WTC11 (cell line): ENCODE measurements around the gene ADGRD2. TPM values are rescaled to one million over a fixed set of nuclear protein-coding genes. Genes with fewer than 3 reads are reported as not detected.

ENCODE experiments used
- ATAC-seq: fragments of 200-7000 bp; cut with Tn5 transposase; 2 replicates; pipeline ENCODE4 v1.10.0; 2021; ENCODE audit warnings: mild to moderate bottlenecking, moderate library complexity
- CTCF ChIA-PET: fragments of 300-600 bp; sonication (Branson Sonifier 250); formaldehyde crosslinking; loops from one replicate; lab custom pipeline; 2021; ENCODE audit warnings: antibody characterized with exemption; lab: Charles Lee
- POLR2A ChIA-PET: fragments of 350-600 bp; sonication (Branson Sonifier 250); formaldehyde crosslinking; loops from one replicate; lab custom pipeline; 2021; ENCODE audit warnings: antibody characterized with exemption; lab: Charles Lee
- DNase-seq: peaks from one replicate; pipeline ENCODE4 v3.0.0; 2021; ENCODE audit warnings: low spot score
- H3K27ac Mint-ChIP-seq: 2 replicates; pipeline ENCODE4 v1.8.0; 2021; ENCODE audit warnings: mixed read lengths
- H3K27me3 Mint-ChIP-seq: 2 replicates; pipeline ENCODE4 v1.8.0; 2021; ENCODE audit warnings: low read depth, mild to moderate bottlenecking, moderate library complexity, mixed read lengths
- H3K36me3 Mint-ChIP-seq: 2 replicates; pipeline ENCODE4 v1.8.0; 2021; ENCODE audit warnings: mixed read lengths
- H3K4me1 Mint-ChIP-seq: 2 replicates; pipeline ENCODE4 v1.8.0; 2022; ENCODE audit warnings: mixed read lengths
- H3K4me3 Mint-ChIP-seq: 2 replicates; pipeline ENCODE4 v1.8.0; 2021; ENCODE audit warnings: mild to moderate bottlenecking, moderate library complexity, mixed read lengths
- H3K9me3 Mint-ChIP-seq: 2 replicates; pipeline ENCODE4 v1.8.0; 2021; ENCODE audit warnings: mixed read lengths
- CREM ChIP-seq: sonication (generic); formaldehyde crosslinking; IDR thresholded peaks from 2 replicates; pipeline ENCODE4 v1.8.1; 2022; ENCODE audit warnings: mild to moderate bottlenecking, missing genetic modification reagents, moderate library complexity
- HMGA2 ChIP-seq: fragments of 250-450 bp; sonication (Bioruptor Pico); IDR thresholded peaks from 2 replicates; pipeline ENCODE4 v1.4.0; 2021; ENCODE audit warnings: mild to moderate bottlenecking, moderate library complexity
- SMAD3 ChIP-seq: sonication (generic); formaldehyde crosslinking; IDR thresholded peaks from 2 replicates; pipeline ENCODE4 v1.8.0; 2022; ENCODE audit warnings: missing genetic modification reagents, mild to moderate bottlenecking, borderline replicate concordance
- total RNA-seq: library from RNA; stranded (reverse); gene quantifications from 3 replicates; pipeline ENCODE4 v1.2.3, GENCODE V29; 2021
- TF ChIP-seq, protein P1 (sequence below): sonication (generic); formaldehyde crosslinking; IDR thresholded peaks from 2 replicates; pipeline ENCODE4 v1.8.0; 2022; ENCODE audit warnings: mild to moderate bottlenecking, missing genetic modification reagents
- TF ChIP-seq, protein P2 (sequence below): fragments of 200-600 bp; IDR thresholded peaks from 2 replicates; pipeline ENCODE4 v1.8.0; 2022; ENCODE audit warnings: antibody characterized with exemption
- TF ChIP-seq, protein P3 (sequence below): sonication (generic); formaldehyde crosslinking; IDR thresholded peaks from 2 replicates; pipeline ENCODE4 v1.8.0; 2022; ENCODE audit warnings: mild to moderate bottlenecking, missing genetic modification reagents
- TF ChIP-seq, protein P4 (sequence below): sonication (generic); formaldehyde crosslinking; IDR thresholded peaks from 2 replicates; pipeline ENCODE4 v1.8.1; 2023; ENCODE audit warnings: mild to moderate bottlenecking, missing genetic modification reagents, moderate library complexity
- TF ChIP-seq, protein P5 (sequence below): sonication (generic); formaldehyde crosslinking; IDR thresholded peaks from 2 replicates; pipeline ENCODE4 v1.8.0; 2023; ENCODE audit warnings: missing genetic modification reagents, mild to moderate bottlenecking, borderline replicate concordance
- TF ChIP-seq, protein P6 (sequence below): fragments of 250-450 bp; sonication (Bioruptor Pico); conservative IDR thresholded peaks from 2 replicates; pipeline ENCODE4 v1.9.0; 2021; ENCODE audit warnings: mild to moderate bottlenecking
- TF ChIP-seq, protein P7 (sequence below): sonication (generic); formaldehyde crosslinking; IDR thresholded peaks from 2 replicates; pipeline ENCODE4 v1.8.1; 2022; ENCODE audit warnings: missing genetic modification reagents, borderline replicate concordance

Gene ADGRD2
- total RNA-seq, 1 experiment from 2014 or later = 0.61 TPM

DNA sequence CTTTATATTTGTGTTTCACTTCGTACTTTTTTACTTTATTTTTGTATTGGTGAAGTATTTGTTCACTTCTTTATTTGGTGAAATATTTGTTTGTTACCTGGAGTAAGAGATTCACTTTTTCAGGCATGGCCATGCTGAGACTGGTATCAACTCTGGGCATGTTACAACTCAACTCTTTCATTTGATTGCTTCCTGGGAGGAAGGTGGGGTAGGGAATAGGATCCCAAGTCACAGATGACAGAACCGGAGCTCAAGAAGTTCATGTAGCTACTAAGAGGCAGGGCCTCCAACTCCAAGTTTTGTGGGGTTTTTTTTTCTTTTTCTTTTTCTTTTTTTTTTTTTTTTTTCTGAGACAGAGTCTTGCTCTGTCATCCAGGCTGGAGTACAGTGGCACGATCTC lies 6.1 kb upstream of the ADGRD2 start:
- no peak overlapping the region for H3K27ac Mint-ChIP-seq
- H3K4me1 Mint-ChIP-seq = no peaks in the 10 kb centered on the region
- DNase-seq = no peak
- TF ChIP-seq, protein P1, sequence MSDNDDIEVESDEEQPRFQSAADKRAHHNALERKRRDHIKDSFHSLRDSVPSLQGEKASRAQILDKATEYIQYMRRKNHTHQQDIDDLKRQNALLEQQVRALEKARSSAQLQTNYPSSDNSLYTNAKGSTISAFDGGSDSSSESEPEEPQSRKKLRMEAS (CRISPR knock-in tag) = no peak
- TF ChIP-seq SMAD3 (CRISPR knock-in tag) (no peak), CREM (no peak)
- TF ChIP-seq, protein P2, sequence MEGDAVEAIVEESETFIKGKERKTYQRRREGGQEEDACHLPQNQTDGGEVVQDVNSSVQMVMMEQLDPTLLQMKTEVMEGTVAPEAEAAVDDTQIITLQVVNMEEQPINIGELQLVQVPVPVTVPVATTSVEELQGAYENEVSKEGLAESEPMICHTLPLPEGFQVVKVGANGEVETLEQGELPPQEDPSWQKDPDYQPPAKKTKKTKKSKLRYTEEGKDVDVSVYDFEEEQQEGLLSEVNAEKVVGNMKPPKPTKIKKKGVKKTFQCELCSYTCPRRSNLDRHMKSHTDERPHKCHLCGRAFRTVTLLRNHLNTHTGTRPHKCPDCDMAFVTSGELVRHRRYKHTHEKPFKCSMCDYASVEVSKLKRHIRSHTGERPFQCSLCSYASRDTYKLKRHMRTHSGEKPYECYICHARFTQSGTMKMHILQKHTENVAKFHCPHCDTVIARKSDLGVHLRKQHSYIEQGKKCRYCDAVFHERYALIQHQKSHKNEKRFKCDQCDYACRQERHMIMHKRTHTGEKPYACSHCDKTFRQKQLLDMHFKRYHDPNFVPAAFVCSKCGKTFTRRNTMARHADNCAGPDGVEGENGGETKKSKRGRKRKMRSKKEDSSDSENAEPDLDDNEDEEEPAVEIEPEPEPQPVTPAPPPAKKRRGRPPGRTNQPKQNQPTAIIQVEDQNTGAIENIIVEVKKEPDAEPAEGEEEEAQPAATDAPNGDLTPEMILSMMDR = no peak
- TF ChIP-seq, protein P3, sequence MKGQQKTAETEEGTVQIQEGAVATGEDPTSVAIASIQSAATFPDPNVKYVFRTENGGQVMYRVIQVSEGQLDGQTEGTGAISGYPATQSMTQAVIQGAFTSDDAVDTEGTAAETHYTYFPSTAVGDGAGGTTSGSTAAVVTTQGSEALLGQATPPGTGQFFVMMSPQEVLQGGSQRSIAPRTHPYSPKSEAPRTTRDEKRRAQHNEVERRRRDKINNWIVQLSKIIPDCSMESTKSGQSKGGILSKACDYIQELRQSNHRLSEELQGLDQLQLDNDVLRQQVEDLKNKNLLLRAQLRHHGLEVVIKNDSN (CRISPR knock-in tag) = no peak
- TF ChIP-seq, protein P4, sequence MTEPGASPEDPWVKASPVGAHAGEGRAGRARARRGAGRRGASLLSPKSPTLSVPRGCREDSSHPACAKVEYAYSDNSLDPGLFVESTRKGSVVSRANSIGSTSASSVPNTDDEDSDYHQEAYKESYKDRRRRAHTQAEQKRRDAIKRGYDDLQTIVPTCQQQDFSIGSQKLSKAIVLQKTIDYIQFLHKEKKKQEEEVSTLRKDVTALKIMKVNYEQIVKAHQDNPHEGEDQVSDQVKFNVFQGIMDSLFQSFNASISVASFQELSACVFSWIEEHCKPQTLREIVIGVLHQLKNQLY (CRISPR knock-in tag) = no peak
- TF ChIP-seq, protein P5, sequence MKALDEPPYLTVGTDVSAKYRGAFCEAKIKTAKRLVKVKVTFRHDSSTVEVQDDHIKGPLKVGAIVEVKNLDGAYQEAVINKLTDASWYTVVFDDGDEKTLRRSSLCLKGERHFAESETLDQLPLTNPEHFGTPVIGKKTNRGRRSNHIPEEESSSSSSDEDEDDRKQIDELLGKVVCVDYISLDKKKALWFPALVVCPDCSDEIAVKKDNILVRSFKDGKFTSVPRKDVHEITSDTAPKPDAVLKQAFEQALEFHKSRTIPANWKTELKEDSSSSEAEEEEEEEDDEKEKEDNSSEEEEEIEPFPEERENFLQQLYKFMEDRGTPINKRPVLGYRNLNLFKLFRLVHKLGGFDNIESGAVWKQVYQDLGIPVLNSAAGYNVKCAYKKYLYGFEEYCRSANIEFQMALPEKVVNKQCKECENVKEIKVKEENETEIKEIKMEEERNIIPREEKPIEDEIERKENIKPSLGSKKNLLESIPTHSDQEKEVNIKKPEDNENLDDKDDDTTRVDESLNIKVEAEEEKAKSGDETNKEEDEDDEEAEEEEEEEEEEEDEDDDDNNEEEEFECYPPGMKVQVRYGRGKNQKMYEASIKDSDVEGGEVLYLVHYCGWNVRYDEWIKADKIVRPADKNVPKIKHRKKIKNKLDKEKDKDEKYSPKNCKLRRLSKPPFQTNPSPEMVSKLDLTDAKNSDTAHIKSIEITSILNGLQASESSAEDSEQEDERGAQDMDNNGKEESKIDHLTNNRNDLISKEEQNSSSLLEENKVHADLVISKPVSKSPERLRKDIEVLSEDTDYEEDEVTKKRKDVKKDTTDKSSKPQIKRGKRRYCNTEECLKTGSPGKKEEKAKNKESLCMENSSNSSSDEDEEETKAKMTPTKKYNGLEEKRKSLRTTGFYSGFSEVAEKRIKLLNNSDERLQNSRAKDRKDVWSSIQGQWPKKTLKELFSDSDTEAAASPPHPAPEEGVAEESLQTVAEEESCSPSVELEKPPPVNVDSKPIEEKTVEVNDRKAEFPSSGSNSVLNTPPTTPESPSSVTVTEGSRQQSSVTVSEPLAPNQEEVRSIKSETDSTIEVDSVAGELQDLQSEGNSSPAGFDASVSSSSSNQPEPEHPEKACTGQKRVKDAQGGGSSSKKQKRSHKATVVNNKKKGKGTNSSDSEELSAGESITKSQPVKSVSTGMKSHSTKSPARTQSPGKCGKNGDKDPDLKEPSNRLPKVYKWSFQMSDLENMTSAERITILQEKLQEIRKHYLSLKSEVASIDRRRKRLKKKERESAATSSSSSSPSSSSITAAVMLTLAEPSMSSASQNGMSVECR (CRISPR knock-in tag) = no peak
- TF ChIP-seq, protein P6, sequence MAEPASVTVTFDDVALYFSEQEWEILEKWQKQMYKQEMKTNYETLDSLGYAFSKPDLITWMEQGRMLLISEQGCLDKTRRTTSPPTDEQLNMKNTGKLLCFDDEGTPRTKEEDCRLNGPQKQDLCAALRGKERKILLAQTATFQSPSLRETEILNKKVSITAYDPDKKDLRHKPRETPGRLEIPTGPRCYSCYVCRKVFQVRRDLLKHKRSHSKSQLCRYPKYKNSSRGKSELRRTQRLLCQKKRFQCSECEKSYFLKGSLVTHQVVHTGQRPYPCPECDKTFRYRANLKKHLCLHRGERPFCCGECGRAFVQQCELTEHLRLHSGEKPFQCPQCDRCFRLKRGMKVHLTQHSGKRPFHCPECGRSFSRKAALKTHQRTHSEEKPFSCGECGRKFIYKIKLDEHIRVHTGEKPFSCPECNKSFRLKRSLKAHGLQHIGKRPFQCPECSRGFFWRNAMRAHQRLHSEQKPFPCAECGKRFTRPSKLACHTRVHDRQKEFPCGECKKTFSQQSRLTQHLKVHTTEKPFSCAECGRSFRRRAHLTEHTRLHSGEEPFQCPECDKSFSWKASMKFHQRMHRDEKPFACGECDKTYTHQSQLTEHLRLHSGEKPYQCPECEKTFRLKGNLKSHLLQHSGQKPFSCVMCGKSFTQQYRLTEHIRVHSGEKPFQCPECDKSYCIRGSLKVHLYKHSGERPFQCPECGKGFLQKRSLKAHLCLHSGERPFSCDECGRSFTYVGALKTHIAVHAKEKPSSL = no peak
- TF ChIP-seq, all 79 proteins: peak for 0
- H3K27me3 Mint-ChIP-seq = peaks cover 17% of the 10 kb centered on the region
- ATAC-seq = no peak
- H3K36me3 Mint-ChIP-seq = no peaks in the 10 kb centered on the region
- ChIA-PET POLR2A (no interaction called here), CTCF (interaction anchor here (0.5 to 1.2 kb wide), 3 partner anchors 30 to 194 kb away, joined by 3 to 4 read pairs (median 3); no protein-coding TSS in a partner anchor)
- peaks cover 10% of the 10 kb centered on the region for H3K9me3 Mint-ChIP-seq
- H3K4me3 Mint-ChIP-seq = no peak overlapping the region

DNA sequence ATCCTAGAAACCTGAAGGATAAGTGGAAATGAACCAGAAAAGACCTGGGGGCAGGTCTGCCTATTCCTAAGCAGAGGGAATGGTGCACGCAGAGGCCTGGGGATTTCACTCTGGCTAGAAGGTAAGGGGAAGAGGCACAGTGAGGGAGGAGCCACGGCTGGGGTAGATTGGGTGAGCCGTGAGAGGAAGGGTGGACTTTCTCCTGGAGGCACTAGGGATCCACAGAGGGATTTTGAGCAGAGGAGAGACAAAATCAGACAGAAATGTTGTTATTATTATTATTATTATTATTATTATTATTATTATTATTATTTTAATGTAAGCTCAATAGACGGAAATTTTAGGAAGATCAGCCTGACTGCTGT lies 3.0 kb upstream of the ADGRD2 start:
- no peak for ATAC-seq
- POLR2A ChIA-PET = no interaction called here
- peaks cover 17% of the 10 kb centered on the region for H3K4me1 Mint-ChIP-seq
- TF ChIP-seq HMGA2 (CRISPR knock-in tag) = peak; percentile 68
- TF ChIP-seq, protein P7, sequence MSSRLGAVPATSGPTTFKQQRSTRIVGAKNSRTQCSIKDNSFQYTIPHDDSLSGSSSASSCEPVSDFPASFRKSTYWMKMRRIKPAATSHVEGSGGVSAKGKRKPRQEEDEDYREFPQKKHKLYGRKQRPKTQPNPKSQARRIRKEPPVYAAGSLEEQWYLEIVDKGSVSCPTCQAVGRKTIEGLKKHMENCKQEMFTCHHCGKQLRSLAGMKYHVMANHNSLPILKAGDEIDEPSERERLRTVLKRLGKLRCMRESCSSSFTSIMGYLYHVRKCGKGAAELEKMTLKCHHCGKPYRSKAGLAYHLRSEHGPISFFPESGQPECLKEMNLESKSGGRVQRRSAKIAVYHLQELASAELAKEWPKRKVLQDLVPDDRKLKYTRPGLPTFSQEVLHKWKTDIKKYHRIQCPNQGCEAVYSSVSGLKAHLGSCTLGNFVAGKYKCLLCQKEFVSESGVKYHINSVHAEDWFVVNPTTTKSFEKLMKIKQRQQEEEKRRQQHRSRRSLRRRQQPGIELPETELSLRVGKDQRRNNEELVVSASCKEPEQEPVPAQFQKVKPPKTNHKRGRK (CRISPR knock-in tag) = no peak
- TF ChIP-seq, all 79 proteins: peak for 1
- H3K4me3 Mint-ChIP-seq = no peak overlapping the region
- H3K36me3 Mint-ChIP-seq = no peaks in the 10 kb centered on the region
- H3K9me3 Mint-ChIP-seq = peaks cover 4% of the 10 kb centered on the region
- H3K27me3 Mint-ChIP-seq = peaks cover 27% of the 10 kb centered on the region
- no peak for DNase-seq
- CTCF ChIA-PET = no interaction called here
- H3K27ac Mint-ChIP-seq = no peak overlapping the region
